Body of pancreas (tissue), 4 donors: ENCODE results near the gene GLRA3.

Experiments used
- POLR2A ChIP-seq, 3 donors: fragments of 450-650 bp; IDR thresholded peaks; one replicate each; pipeline ENCODE4 v1.6.1; 2016; ENCODE audit warnings: antibody characterized with exemption in 3 of 3, mild to moderate bottlenecking in 2 of 3
- TF ChIP-seq, protein P1 (sequence below), 7 experiments: fragments of 450-650 bp in 4 of 7; fragments of 200-600 bp in 3 of 7; sonication (generic) in 3 of 7; IDR thresholded peaks; one replicate each; pipeline ENCODE4 v1.5.1; 2016 to 2019; ENCODE audit warnings: antibody characterized with exemption in 7 of 7

DNA sequence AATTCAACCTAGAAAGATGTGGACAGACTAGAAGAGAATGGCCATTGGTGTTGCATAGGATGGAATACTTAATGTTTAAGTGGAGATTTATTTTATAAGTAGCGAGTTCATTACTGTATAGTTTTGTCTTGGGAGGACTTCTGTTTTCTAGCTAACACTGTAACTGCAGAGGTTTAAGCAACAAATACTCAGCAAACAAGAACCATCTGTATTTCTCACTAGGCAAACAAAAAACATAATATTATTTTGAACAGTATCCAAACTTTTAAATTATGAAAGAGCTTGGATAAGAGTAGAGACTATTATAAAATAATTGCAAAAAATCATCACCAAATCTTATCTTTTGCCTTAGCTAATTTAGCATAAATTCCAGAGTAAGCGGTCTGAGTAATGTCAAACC lies 121.1 kb downstream of the GLRA3 start:
- TF ChIP-seq, protein P1, sequence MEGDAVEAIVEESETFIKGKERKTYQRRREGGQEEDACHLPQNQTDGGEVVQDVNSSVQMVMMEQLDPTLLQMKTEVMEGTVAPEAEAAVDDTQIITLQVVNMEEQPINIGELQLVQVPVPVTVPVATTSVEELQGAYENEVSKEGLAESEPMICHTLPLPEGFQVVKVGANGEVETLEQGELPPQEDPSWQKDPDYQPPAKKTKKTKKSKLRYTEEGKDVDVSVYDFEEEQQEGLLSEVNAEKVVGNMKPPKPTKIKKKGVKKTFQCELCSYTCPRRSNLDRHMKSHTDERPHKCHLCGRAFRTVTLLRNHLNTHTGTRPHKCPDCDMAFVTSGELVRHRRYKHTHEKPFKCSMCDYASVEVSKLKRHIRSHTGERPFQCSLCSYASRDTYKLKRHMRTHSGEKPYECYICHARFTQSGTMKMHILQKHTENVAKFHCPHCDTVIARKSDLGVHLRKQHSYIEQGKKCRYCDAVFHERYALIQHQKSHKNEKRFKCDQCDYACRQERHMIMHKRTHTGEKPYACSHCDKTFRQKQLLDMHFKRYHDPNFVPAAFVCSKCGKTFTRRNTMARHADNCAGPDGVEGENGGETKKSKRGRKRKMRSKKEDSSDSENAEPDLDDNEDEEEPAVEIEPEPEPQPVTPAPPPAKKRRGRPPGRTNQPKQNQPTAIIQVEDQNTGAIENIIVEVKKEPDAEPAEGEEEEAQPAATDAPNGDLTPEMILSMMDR (IDR thresholded peaks at IDR 0.05), result no peak
- TF ChIP-seq POLR2A (IDR thresholded peaks at IDR 0.05), result no peak
